TTC549 (cell line): ENCODE measurements around the gene BFAR.
"Not testable (repeated sequence)": the region's sequence is repeated elsewhere in the genome, so short reads cannot be mapped to it uniquely, and the experiment has no call there.

Experiments
- FAIRE-seq: peaks from 2 replicates; lab custom pipeline; 2012; peaks lifted over from hg19 to GRCh38; lab: Jason Lieb, UNC

BFAR gene

DNA sequence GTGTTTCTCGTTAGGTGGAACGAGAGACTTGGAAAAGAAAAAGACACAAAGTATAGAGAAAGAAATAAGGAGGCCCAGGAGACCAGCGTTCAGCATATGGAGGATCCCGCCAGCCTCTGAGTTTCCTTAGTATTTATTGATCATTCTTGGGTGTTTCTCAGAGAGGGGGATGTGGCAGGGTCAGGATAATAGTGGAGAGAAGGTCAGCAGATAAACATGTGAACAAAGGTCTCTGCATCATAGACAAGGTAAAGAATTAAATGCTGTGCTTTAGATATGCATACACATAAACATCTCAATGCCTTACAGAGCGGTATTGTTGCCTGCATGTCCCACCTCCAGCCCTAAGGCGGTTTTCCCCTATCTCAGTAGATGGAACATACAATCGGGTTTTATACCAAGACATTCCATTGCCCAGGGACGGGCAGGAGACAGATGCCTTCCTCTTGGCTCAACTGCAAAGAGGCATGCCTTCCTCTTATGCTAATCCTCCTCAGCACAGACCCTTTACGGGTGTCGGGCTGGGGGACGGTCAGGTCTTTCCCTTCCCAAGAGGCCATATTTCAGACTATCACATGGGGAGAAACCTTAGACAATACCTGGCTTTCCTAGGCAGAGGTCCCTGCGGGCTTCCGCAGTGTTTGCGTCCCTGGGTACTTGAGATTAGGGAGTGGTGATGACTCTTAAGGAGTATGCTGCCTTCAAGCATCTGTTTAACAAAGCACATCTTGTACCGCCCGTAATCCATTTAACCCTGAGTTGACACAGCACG is 3.6 kb downstream of the BFAR start:
- FAIRE-seq: not testable (repeated sequence)

DNA sequence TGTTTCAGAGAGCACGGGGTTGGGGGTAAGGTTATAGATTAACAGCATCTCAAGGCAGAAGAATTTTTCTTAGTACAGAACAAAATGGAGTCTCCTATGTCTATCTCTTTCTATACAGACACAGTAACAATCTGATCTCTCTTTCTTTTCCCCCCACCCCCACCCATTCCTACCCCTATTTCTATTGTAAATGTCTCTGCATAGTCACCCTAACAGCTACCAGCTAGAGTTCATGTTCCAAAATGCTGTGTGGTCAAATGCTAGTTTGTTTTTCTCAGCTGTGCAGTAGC is 4.1 kb downstream of the BFAR start:
- not testable (repeated sequence) for FAIRE-seq

DNA sequence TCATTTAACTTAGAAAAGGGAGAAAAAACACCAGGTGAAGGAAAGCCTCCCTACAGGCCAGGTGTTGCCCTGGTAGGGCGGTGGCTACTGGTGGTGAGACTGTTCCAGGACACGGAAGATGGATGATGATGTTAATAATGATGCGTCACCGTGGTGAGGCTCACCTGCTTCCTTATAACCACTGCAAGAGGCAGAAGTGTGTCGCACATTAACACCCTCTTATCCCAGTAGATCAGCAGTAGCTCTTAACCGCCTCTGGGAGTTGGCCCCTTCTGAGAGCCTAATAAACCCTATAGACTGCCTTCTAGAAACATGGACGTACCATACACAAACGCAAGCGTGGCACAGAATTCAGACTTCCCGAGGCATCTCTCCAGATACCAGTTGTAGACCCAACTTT is 7.8 kb downstream of the BFAR start:
- no peak for FAIRE-seq

DNA sequence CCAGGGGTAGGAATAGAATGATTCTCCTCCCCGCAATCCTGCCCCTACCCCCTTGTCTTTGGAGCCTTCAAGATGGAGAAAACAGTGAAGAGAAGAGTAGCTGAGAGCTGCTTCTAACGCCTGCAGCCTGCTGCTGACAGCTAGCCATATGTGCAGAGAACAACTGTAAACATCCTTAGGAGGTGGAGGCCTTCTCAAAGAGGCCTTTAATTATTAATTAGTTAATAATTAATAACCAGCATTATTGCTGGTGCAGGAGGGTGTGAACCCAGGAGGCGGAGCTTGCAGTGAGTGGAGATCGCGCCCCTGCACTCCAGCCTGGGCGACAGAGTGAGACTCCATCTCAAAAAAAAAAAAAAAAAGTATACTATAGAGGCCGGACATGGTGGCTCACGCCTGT is 8.5 kb downstream of the BFAR start:
- no peak for FAIRE-seq

DNA sequence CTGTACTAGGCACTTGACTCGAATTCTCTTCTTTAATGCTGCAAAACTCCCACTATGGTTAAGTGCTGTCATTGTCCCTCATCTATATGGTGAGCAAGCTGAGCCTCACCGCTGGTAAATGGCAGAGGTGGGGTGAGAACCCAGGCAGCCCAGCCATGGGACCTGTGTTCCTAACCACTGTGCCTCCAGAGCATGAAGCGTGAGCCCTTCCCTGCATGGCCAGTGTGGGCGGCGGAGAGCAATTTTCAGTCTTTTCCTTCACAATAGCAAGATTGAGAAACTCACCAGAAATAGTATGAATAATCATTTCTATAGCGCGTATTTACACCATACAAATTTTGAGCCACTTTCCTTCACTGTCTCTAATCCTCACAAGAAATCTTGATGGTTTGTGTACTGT is 9.2 kb downstream of the BFAR start:
- no peak for FAIRE-seq

DNA sequence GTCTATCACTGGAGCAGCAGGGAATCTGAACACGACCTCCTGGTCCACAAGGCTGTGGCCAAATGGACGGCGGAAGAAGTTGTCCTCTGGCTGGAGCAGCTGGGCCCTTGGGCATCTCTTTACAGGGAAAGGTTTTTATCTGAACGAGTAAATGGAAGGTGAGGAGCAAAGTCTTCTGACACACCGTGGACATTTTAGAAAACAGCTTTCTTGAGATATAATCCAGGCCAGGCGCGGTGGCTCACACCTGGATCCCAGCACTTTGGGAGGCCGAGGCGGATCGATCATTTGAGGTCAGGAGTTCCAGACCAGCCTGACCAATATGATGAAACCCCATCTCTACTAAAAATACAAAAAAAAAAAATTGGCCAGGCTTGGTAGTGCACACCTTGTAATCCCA is 17.1 kb downstream of the BFAR start:
- no peak for FAIRE-seq

DNA sequence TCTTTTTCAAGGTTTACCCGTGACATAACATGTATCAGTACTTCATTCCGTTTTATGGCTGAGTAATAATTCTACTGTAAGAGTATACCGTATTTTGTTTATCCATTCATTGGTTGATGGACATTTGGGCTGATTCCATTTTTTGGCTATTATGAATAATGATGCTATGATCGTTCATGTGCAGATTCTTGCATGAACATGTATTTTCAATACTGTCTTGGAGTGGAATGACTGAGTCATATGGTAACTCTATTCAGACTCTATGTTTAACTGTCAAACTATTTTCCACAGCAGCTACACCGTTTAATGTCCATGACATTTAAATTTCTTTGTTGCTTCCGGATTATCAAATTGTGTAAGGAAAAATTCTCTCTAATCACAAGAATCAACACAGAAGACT is 17.9 kb downstream of the BFAR start:
- no peak for FAIRE-seq

DNA sequence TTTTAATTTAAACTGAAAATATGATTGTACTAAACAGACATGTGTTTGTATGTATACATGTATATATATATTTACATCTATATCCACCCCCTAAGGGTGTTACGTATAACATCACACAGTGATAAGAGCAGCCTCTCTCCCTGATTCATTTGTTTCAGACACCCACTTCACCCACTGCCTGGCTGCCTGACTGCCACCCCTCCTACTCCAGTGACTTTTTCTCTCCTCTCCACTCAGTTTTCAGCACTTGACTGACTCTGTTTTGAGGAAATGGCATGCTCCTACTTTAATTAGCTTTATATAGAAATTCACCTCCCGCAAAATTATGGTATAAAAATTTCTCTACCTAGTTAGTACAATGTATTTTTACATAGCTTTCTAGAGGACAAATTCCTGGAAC is 20.0 kb downstream of the BFAR start:
- no peak for FAIRE-seq

DNA sequence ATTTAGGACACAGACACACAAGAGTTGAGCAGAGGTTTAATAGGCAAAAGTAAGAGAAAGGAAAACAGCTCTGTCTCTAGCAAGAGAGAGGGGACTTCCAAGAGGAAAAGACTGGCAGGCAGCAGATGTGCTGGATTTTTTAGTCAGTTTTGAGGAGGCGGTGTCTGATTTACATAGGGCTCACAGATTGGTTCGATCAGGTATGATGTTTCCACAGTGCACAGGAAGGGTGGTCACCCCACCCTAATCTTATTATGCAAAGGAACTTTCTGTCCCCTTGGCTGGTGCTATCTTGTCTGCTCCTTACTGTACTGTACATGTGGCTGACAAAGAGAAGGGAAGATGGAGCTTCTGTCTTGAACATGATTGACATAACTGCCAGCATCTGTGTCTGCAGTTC is 25.3 kb downstream of the BFAR start:
- no peak for FAIRE-seq

DNA sequence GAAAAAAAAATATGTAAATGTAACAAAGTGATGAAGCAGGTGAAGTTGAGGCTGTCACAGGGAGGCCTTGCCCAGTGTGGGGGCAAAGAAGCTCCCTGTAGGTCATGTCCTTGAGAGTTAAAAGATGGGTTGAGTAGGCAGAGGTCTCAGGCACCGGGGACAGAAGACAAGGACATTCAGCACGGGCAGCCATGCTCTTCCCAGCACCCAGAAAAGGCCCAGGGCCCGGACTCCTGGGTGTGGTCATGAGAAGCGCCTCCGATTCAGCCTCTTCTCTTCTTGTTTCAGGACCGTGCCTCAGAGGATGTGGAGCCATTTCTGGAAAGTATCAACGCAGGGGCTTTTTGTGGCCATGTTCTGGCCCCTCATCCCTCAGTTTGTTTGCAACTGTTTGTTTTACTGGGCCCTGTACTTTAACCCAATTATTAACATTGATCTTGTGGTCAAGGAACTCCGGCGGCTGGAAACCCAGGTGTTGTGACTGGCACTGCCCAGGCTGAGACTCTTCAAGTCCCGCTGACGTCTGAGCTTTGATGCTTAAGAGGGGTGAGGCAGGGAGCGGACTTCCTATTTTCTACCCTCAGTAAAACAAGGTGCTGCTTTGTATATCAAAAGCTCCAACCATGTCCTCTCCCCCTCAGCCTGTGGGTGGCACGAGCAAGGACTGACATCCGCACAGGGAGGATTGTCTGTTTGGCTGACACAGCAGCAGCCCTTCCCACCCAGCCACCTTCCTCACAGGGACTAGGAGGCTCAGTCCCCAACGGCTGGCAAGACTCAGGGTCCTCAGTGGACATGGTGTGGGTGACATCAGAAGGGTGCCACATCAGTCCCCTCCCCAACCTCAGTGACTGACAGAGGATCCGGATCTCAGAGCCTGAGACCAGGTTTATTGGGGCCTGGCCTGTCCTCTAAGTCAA is 34.9 kb downstream of the BFAR start:
- FAIRE-seq: no peak

DNA sequence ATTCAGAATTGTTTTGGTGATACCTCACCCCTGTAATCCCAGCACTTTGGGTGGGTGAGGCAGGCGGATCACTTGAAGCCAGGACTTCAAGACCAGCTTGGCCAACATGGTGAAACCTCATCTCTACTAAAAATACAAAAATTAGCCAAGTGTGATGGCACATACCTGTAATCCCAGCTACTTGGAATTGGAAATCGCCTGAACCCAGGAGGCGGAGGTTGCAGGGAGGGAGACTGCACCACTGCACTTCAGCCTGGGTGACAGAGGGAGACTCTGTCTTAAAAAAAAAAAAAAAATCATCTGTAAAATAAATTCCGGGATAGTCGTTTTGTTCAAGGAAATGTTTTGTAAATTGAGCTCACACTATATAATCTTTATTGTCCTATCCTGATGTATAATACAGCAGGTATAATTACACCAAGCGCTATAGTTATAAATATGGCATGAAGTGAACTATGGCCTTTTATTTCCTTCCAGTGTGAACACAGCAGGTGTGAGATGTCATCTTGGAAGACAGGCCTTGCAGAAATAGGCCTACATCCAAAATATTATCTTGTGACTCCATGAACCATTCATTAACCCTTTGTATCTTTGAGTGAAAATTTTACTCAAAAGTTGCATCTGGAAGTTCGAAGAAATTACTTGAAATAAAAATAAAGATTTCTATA is 35.9 kb downstream of the BFAR start:
- no peak for FAIRE-seq

DNA sequence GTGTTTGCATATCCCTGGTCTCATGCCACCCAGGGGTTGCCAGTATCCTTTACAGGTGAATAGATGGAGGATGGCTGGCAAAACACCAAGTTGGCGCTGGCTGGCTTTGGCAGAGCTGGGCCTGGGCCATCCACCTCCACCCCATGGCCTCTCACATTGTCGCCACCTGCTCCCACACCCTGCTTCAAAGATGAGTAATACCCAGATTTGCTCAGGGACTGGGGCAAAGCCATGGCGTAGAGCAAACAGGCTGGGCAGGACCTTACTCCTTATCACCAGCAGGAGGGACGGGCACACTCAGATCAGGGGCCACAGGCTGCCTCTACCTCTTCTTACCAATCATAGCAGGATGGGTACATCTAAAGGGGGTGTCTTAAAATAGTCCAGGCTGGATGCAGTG is 37.0 kb downstream of the BFAR start:
- FAIRE-seq: no peak

DNA sequence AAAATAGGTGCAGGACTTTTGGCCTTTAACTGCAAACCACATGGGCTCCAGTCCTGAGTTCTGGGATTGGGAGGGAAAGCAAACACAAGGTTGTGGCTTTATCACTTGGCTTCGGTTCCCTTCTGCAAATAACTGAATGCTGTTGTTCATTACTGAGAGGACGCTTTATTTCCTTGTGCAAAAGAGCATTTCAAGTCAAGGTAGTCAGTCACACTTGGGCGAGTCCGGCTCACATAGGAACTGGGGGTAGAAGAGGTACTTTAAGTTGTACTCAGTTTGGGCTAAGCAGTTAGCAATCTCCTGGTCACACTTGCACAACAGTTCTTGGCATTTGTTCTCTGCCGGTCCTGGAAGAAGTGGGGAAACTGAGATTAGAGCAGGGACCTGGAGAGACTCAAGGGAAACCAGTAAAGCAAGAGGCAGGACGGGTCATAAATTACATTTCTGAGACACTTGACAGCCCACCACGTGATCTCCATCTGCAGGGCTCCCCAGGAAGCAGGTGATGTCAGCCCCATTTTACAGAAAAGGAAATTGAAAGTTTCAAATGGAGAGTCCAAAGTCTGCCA is 39.7 kb downstream of the BFAR start:
- no peak for FAIRE-seq

DNA sequence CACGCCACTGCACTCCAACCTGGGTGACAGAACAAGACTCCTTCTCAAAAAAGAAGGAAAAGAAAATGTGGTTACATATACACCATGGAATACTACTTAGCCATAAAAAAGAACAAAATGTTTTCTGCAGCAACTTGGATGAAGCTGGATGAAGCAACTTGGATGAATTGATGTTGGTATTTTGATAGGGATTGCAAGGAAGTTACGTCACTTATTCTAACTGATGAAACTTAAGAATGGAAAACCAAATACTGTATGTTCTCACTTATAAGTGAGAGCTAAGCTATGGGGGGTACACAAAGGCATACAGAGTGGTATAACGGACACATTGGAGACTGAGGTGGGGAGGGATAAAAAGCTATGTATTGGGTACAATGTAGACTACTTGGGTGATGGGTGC is 43.9 kb downstream of the BFAR start:
- FAIRE-seq: no peak

DNA sequence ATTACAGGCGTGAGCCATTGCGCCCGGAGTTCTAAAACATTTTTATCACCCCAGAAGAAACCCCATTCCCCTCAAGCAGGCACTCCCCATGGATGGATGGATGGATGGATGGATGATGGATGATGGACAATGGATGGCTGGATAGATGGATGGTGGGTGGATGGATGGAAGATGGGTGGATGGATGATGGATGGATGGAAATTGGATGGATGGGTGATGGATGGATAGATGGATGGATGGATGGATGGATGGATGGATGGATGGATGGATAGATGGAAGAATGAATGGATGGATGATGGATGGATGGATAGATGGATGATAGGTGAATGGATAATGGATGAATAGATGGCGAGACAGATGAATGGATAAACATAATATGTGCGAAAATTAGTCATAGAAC is 44.9 kb downstream of the BFAR start:
- no peak for FAIRE-seq

DNA sequence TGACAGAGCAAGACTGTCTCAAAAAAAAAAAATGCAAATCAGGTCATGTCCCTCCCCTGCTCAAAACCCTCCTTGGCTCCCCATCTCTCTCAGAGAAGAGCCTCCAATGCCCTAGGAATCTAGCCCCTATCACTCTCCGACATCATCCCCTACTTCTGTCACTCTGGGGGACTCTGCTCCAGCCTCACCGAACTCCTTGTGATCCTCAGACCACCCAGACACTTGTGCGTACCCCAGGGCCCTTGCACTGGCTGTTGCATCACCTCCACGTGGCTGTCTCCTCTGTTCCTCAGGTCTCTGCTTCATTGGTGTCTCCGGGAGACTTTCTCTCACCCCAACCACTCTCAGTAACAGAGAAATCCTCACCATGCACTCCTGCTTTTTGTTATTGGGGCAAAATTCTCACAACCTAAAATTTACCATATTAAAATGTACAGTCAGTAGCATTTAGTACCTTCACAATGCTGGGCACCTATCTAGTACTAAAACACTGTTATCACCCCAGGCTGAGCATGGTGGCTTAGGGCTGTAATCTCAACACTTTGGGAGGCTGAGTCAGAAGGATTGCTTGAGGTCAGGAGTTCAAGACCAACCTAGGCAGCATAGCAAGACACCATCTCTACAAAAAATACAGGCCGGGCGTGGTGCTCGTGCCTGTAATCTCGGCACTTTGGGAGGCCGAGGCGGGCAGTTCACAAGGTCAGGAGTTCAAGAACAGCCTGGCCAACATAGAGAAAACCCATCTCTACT is 46.2 kb downstream of the BFAR start:
- FAIRE-seq: no peak

DNA sequence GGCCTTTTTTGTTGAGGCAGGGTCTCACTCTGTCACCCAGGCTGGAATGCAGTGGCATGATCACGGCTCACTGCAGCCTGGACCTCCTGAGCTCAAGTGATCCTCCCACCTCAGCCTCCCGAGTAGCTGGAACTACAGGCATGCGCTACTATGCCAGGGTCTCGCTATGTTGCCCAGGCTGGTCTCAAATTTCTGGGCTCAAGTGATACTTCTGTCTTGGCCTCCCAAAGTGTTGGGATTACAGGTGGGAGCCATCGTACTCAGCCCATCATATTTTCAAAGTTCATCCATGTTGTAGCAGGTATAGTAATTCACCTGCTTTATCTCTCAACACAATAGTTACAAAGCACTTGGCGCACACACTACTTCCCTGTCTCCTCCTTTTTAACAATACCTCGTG is 47.6 kb downstream of the BFAR start:
- FAIRE-seq: not testable (repeated sequence)

DNA sequence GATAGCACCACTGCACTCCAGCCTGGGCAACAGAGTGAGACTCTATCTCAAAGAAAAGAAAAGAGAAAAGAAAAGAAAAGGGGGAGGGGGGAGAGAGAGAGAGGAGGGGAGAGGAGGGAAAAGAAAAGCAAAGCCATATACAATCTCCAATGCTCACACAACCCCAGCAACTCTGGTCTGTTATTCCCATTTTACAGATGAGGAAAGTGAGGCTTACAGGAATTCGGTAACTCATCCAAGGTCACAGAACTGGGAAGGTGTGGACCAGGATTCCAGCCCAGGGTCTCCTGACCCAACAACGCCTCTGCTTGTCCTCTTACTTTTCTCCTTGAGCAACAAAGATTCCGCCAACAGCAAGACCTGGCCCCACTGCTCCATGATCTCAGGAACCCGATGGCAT is 48.4 kb downstream of the BFAR start:
- no peak for FAIRE-seq

DNA sequence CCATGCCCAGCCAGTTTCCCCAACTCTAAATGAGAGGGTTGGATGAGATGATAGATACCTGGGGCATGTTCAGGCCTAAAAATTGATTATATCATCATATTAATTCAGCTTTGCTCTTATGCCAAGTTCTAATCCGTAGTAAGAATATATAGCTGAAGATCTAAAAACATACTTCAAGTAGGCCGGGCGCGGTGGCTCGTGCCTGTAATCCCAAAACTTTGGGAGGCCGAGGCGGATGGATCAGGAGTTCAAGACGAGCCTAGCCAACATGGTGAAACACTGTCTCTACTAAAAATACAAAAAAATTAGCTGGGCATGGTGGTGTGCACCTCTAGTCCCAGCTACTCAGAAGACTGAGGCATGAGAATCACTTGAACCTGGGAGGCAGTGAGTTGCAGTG is 49.4 kb downstream of the BFAR start:
- no peak for FAIRE-seq

DNA sequence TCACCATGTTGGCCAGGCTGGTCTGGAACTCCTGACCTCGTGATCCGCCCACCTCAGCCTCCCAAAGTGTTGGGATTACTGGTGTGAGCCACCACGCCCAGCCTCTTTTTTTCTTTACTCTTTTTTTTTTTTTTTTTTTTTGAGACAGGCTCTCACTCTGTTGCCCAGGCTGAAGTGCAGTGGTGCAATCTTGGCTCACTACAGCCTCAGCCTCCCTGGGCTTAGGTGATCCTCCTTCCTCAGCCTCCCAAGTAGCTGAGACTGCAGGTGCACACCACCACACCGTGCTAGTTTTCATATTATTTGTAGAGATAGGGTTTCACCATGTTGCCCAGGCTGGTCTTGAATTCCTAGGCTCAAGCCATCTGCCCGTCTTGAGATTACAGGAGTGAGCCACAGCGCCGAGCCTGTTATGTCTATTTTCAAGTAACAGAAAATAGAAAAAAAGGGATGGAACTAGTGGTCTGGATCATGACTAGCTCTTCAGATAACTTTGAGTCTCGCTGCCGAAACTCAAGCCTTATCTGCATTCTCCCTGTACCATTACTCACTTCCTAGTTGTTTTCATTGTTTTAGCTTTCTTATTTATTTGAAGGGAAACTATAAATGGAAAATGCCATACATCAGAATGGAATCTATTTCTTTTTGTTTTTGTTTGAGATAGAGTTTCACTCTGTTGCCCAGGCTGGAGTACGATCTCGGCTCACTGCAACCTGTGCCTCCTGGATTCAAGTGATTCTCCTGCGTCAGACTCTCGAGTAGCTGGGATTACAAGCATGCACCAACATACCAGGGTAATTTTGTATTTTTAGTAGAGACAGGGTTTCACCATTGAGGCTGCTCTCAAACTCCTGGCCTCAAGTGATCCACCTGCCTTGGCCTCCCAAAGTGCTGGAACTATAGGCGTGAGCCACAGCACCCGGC is 53.4 kb downstream of the BFAR start:
- FAIRE-seq: not testable (repeated sequence)

DNA sequence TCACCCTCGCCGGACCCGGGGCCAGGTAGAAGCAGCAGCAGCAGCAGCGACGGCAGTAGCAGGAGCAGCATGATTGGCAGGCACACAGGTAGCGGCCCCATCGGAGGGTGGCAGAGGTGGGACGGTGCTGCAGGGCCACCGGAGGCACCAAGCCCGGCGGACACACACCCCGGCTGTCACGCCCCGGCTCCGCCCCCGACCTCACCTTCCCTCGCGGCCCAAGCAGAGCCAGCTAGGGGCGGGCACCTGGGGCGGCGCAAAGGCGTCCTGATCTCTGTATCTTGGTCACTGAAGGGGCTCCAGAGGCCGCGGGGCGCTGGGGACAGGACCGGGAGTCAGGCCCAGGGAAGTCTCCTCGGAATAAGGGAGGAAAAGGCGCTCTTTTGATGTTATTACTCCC is 61.4 kb downstream of the BFAR start, which contains the start of gene PLA2G10:
PLA2G10 (minus strand) TSS at position 180 of the 400 bp plus-strand sequence; CDS start at position 101, 79 bp downstream.
- FAIRE-seq: not testable (repeated sequence)
